ENCODE data around the gene NPHP3. TPM values are rescaled to one million over a fixed set of nuclear protein-coding genes. Genes with fewer than 3 reads are reported as not detected.

Gene NPHP3
- total RNA-seq, 4 donors from 2014 or later, result 6.3 to 13.4 (median 10.6) TPM

GRCh38 chr3:132659000-132659364 is 63.2 kb downstream of the NPHP3 start:
- Histone ChIP-seq H3K4me1 (peaks cover 29 to 36% of the 10 kb centered on the region in 2 donors), H3K9me3 (no peaks in the 10 kb centered on the region), H3K4me3 (peak overlapping the region; percentile 77 to 88 (median 80)), H3K36me3 (no peaks in the 10 kb centered on the region), H3K27me3 (no peaks in the 10 kb centered on the region), H3K27ac (peak overlapping the region; percentile 87 to 91 (median 90))
- in situ Hi-C loops (cut with MboI; ENCODE audit: low sequenced_read_pairs in 4 of 4), result no loop called here
- no peak for TF ChIP-seq POLR2A (IDR thresholded peaks at IDR 0.05)
- TF ChIP-seq, protein P1, sequence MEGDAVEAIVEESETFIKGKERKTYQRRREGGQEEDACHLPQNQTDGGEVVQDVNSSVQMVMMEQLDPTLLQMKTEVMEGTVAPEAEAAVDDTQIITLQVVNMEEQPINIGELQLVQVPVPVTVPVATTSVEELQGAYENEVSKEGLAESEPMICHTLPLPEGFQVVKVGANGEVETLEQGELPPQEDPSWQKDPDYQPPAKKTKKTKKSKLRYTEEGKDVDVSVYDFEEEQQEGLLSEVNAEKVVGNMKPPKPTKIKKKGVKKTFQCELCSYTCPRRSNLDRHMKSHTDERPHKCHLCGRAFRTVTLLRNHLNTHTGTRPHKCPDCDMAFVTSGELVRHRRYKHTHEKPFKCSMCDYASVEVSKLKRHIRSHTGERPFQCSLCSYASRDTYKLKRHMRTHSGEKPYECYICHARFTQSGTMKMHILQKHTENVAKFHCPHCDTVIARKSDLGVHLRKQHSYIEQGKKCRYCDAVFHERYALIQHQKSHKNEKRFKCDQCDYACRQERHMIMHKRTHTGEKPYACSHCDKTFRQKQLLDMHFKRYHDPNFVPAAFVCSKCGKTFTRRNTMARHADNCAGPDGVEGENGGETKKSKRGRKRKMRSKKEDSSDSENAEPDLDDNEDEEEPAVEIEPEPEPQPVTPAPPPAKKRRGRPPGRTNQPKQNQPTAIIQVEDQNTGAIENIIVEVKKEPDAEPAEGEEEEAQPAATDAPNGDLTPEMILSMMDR (IDR thresholded peaks at IDR 0.05 in 4 of 5, conservative IDR thresholded peaks at IDR 0.05 in 1 of 5), result no peak
- intact Hi-C loops (cut with DNase I; ENCODE audit: low total_unique reads), result loop anchor here (1.0 kb wide), 1 partner anchor 242 kb away; the partner anchor contains the start of gene DNAJC13
- no peak for DNase-seq
- no peak for ATAC-seq

DNA sequence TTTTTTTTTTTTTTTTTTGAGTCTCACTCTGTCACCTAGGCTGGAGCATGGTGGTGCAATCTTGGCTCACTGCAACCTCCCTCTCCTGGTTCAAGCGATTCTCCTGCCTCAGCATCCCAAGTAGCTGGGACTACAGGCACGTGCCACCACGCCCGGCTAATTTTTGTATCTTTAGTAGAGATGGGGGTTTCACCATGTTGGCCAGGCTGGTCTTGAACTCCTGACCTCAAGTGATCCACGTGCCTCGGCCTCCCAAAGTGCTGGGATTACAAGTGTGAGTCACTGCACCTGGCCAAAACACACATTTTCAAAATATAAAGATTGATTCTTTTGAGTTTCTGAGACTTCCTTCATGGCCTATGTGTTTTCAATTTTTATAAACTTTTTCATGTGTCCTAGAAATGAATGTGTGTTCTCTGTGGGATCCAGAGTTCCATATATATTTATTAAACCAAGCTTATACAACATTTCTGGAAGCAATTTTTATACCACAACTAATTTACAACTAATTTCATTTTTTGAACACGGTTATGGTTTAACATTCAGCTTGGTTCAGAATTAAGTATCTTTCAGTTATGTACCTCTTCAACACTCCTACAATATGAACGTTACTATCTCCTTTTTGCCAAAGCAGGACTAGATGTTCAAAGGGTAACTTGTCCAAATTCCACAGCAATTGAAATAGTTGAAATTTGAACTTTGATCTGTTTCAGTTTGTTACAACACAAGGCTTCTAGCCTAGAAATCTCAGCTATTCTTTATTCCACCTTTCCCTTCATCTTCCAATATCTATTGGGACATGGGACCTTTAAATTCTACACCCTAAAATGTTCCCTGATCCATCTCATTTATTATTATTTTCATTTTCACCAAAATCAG is 64.1 kb downstream of the NPHP3 start:
- peaks cover 29 to 33% of the 10 kb centered on the region in 2 donors for H3K4me1 ChIP-seq
- intact Hi-C loops (cut with DNase I; ENCODE audit: low total_unique reads) (no loop called here), in situ Hi-C loops (cut with MboI; ENCODE audit: low sequenced_read_pairs in 4 of 4) (no loop called here)
- TF ChIP-seq POLR2A (IDR thresholded peaks at IDR 0.05), result no peak
- TF ChIP-seq, protein P1 (IDR thresholded peaks at IDR 0.05 in 4 of 5, conservative IDR thresholded peaks at IDR 0.05 in 1 of 5), result no peak
- no peak for DNase-seq
- ATAC-seq, result no peak
- H3K27ac ChIP-seq, result peak overlapping the region in 3 of 4 donors; percentile 87 to 91 (median 89)
- H3K4me3 ChIP-seq, result peak overlapping the region in 3 of 4 donors; percentile 77 to 88 (median 77)
- no peaks in the 10 kb centered on the region for H3K36me3 ChIP-seq
- no peaks in the 10 kb centered on the region for H3K27me3 ChIP-seq
- no peaks in the 10 kb centered on the region for H3K9me3 ChIP-seq

DNA sequence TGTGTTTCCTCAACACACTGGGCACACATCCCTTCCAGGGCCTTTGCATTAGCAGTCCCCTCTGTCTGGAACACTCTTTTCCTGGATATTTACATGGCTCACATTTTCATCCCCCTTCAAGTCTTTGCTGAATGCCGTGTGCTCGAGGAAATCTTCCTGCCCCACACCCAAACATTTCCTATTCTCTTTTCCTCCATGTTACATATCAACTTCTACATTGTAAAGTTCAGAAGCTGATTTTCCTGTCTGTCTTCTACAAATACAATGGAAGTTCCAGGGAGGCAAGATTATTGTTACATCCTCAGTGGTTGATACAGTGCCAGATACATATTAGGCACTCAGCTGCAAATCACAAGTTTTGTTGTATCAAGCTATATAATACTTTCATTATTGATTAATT is 66.7 kb downstream of the NPHP3 start:
- no peak for TF ChIP-seq POLR2A (IDR thresholded peaks at IDR 0.05)
- TF ChIP-seq, protein P1 (IDR thresholded peaks at IDR 0.05 in 4 of 5, conservative IDR thresholded peaks at IDR 0.05 in 1 of 5), result no peak
- in situ Hi-C loops (cut with MboI; ENCODE audit: low sequenced_read_pairs in 4 of 4), result no loop called here
- no peak overlapping the region for H3K4me3 ChIP-seq
- peaks cover 11 to 18% of the 10 kb centered on the region in 2 donors for H3K4me1 ChIP-seq
- intact Hi-C loops (cut with DNase I; ENCODE audit: low total_unique reads), result no loop called here
- no peaks in the 10 kb centered on the region for H3K36me3 ChIP-seq
- no peaks in the 10 kb centered on the region for H3K9me3 ChIP-seq
- no peak for DNase-seq
- H3K27ac ChIP-seq, result no peak overlapping the region
- ATAC-seq, result no peak
- no peaks in the 10 kb centered on the region for H3K27me3 ChIP-seq

DNA sequence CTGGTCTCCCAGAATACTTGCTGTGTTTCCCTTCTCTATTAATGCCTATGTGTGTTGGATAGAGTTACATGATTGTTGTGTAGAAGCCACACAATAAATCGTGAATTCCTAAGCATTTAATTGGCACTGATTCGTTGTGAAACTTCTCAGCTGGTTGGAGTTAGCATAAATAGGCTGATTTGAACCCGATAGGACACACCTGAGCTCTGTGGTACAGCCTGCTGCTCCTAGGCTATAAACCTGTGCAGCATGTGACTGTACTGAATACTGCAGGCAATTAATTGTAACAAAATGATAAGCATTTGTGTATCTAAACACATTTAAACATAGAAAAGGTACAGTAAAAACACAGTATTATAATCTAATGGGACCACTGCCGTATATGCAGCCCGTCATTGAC is 67.5 kb downstream of the NPHP3 start:
- DNase-seq, result no peak
- Histone ChIP-seq H3K36me3 (no peaks in the 10 kb centered on the region), H3K27me3 (no peaks in the 10 kb centered on the region), H3K4me3 (no peak overlapping the region), H3K4me1 (peaks cover 11 to 18% of the 10 kb centered on the region in 2 donors), H3K27ac (no peak overlapping the region), H3K9me3 (no peaks in the 10 kb centered on the region)
- intact Hi-C loops (cut with DNase I; ENCODE audit: low total_unique reads), result no loop called here
- TF ChIP-seq POLR2A (IDR thresholded peaks at IDR 0.05), result no peak
- TF ChIP-seq, protein P1 (IDR thresholded peaks at IDR 0.05 in 4 of 5, conservative IDR thresholded peaks at IDR 0.05 in 1 of 5), result no peak
- ATAC-seq, result no peak
- in situ Hi-C loops (cut with MboI; ENCODE audit: low sequenced_read_pairs in 4 of 4), result no loop called here

All from gastrocnemius medialis (tissue), 4 donors.